Peyer's patch (tissue), 4 donors: Measurements from ENCODE around the gene NFE2L3. TPM values are rescaled to one million over a fixed set of nuclear protein-coding genes. Genes with fewer than 3 reads are reported as not detected.

Experiments
- DNase-seq, 3 donors: peaks; one replicate each; pipeline ENCODE4 v3.0.0-alpha.2; 2017 to 2019
- H3K27ac ChIP-seq, 4 donors: fragments of 200-600 bp; sonication (generic); one replicate each; pipeline ENCODE4 v1.5.1; 2016 to 2019
- H3K27me3 ChIP-seq, 2 donors: fragments of 200-600 bp; sonication (generic); one replicate each; pipeline ENCODE4 v1.5.1; 2019
- H3K36me3 ChIP-seq, 3 donors: fragments of 200-600 bp; sonication (generic); one replicate each; pipeline ENCODE4 v1.5.1; 2016 to 2019
- H3K4me1 ChIP-seq, 4 donors: fragments of 200-600 bp; sonication (generic); one replicate each; pipeline ENCODE4 v1.5.1; 2016 to 2019
- H3K4me3 ChIP-seq, 4 donors: fragments of 200-600 bp; sonication (generic); 1 replicate in 3 of 4; 2 replicates in 1 of 4; pipeline ENCODE4 v1.5.1; 2016 to 2019; ENCODE audit warnings: mild to moderate bottlenecking in 1 of 4
- H3K9me3 ChIP-seq, 4 donors: fragments of 200-600 bp; sonication (generic); one replicate each; pipeline ENCODE4 v1.5.1; 2016 to 2019; ENCODE audit warnings: mild to moderate bottlenecking in 1 of 4
- CTCF ChIP-seq, 6 experiments: fragments of 450-650 bp in 4 of 6; fragments of 200-600 bp in 2 of 6; sonication (generic) in 1 of 6; IDR thresholded peaks; one replicate each; pipeline ENCODE4 v1.5.1; 2017 to 2019; ENCODE audit warnings: antibody characterized with exemption in 6 of 6, mild to moderate bottlenecking in 3 of 6, moderate library complexity in 1 of 6
- POLR2A ChIP-seq, 2 donors: fragments of 450-650 bp; IDR thresholded peaks; one replicate each; pipeline ENCODE4 v1.5.1; 2017; ENCODE audit warnings: antibody characterized with exemption in 2 of 2, mild to moderate bottlenecking in 2 of 2, moderate library complexity in 2 of 2
- total RNA-seq, 4 donors: library from RNA; depleted of rRNA; stranded (reverse); fragments of >200 nt; gene quantifications; one replicate each; pipeline ENCODE4 v1.1.0, GENCODE V29; 2016

NFE2L3 gene
- 10 to 100 TPM in 1 of 4 donors, 1 to 10 TPM in 3; 5.3 to 10.5 (median 6.6) TPM for total RNA-seq

- TF ChIP-seq POLR2A (IDR thresholded peaks at IDR 0.05) (peak; percentile 41 to 71), CTCF (IDR thresholded peaks at IDR 0.05) (peak in 4 of 6 experiments; percentile 21 to 42 (median 35))
- Histone ChIP-seq H3K4me3 (peak within 1 kb of the TSS; percentile 66 to 89 (median 78)), H3K27ac (peak within 1 kb of the TSS; percentile 56 to 86 (median 78)), H3K9me3 (no peaks in the 10 kb centered on the region), H3K27me3 (no peaks in the 10 kb centered on the region), H3K4me1 (peaks cover 0 to 30% (median 9%) of the 10 kb centered on the region in 4 donors), H3K36me3 (no peaks in the 10 kb centered on the region)
- DNase-seq: peak; percentile 87 to 95 (median 90)
These were observed at the start of gene NFE2L3 for GRCh38 chr7:26151953-26152781. Gene NFE2L3, plus strand, starts transcription at chr7:26152198. Its CDS starts 301 bp downstream, at chr7:26152499.

GRCh38 chr7:26103596-26103995 is 48.4 kb upstream of the NFE2L3 start:
- H3K27ac ChIP-seq: no peak overlapping the region
- DNase-seq: no peak
- H3K4me1 ChIP-seq: peaks cover 0 to 7% (median 4%) of the 10 kb centered on the region in 4 donors
- no peak overlapping the region for H3K4me3 ChIP-seq
- H3K9me3 ChIP-seq: no peaks in the 10 kb centered on the region
- no peaks in the 10 kb centered on the region for H3K36me3 ChIP-seq
- TF ChIP-seq CTCF (IDR thresholded peaks at IDR 0.05): no peak
- no peak for TF ChIP-seq POLR2A (IDR thresholded peaks at IDR 0.05)
- no peaks in the 10 kb centered on the region for H3K27me3 ChIP-seq

GRCh38 chr7:26105236-26105635 is 46.8 kb upstream of the NFE2L3 start:
- no peak for TF ChIP-seq POLR2A (IDR thresholded peaks at IDR 0.05)
- no peak for TF ChIP-seq CTCF (IDR thresholded peaks at IDR 0.05)
- Histone ChIP-seq H3K4me3 (no peak overlapping the region), H3K36me3 (no peaks in the 10 kb centered on the region), H3K27ac (no peak overlapping the region), H3K4me1 (peaks cover 0 to 7% (median 4%) of the 10 kb centered on the region in 4 donors), H3K9me3 (no peaks in the 10 kb centered on the region), H3K27me3 (no peaks in the 10 kb centered on the region)
- no peak for DNase-seq

- Histone ChIP-seq H3K36me3 (no peaks in the 10 kb centered on the region), H3K9me3 (no peaks in the 10 kb centered on the region), H3K4me1 (peaks cover 0 to 7% (median 2%) of the 10 kb centered on the region in 4 donors), H3K27ac (no peak overlapping the region), H3K27me3 (no peaks in the 10 kb centered on the region), H3K4me3 (no peak overlapping the region)
- TF ChIP-seq POLR2A (IDR thresholded peaks at IDR 0.05) (no peak), CTCF (IDR thresholded peaks at IDR 0.05) (no peak)
- DNase-seq: no peak
These were observed 46.1 kb upstream of the NFE2L3 start for GRCh38 chr7:26105931-26106330.

- no peaks in the 10 kb centered on the region for H3K9me3 ChIP-seq
- TF ChIP-seq CTCF (IDR thresholded peaks at IDR 0.05): no peak
- no peak for TF ChIP-seq POLR2A (IDR thresholded peaks at IDR 0.05)
- no peak for DNase-seq
- no peaks in the 10 kb centered on the region for H3K27me3 ChIP-seq
- H3K36me3 ChIP-seq: no peaks in the 10 kb centered on the region
- no peaks in the 10 kb centered on the region for H3K4me1 ChIP-seq
- H3K27ac ChIP-seq: no peak overlapping the region
- no peak overlapping the region for H3K4me3 ChIP-seq
These were observed 39.7 kb upstream of the NFE2L3 start for GRCh38 chr7:26112203-26112740.
